ENCODE measurements around the gene DSE.

The DSE gene

DNA sequence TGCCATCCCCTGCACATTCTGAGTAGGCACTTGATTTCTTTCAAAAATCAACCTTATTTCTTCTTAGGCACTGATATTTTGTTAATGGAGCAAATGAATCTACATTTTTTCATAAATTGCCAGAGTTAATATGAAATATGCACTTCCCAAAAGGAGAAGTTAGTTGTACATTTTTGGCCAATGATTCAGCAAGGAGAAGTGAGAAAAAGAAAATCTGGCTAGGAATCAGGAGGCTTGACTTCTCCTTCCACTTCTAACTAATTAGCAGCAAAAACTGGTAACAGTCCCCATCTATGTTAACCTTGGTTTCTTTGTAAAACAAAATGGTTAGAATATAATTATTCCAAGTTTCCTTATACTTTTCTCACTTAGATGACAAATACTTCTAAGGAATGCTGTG lies 7.0 kb upstream of the DSE start:
- no peak for TF ChIP-seq CTCF (IDR thresholded peaks at IDR 0.05; ENCODE audit: borderline replicate concordance, insufficient read depth, low read depth, low read length)
- no peak overlapping the region for H3K4me3 ChIP-seq (ENCODE audit: low read depth, low read length)

GRCh38 chr6:116364321-116364720 lies 6.4 kb upstream of the DSE start:
- no peak for TF ChIP-seq CTCF (IDR thresholded peaks at IDR 0.05; ENCODE audit: borderline replicate concordance, insufficient read depth, low read depth, low read length)
- H3K4me3 ChIP-seq (ENCODE audit: low read depth, low read length): no peak overlapping the region

GRCh38 chr6:116365743-116366142 lies 5.0 kb upstream of the DSE start:
- no peak overlapping the region for H3K4me3 ChIP-seq (ENCODE audit: low read depth, low read length)
- no peak for TF ChIP-seq CTCF (IDR thresholded peaks at IDR 0.05; ENCODE audit: borderline replicate concordance, insufficient read depth, low read depth, low read length)

DNA sequence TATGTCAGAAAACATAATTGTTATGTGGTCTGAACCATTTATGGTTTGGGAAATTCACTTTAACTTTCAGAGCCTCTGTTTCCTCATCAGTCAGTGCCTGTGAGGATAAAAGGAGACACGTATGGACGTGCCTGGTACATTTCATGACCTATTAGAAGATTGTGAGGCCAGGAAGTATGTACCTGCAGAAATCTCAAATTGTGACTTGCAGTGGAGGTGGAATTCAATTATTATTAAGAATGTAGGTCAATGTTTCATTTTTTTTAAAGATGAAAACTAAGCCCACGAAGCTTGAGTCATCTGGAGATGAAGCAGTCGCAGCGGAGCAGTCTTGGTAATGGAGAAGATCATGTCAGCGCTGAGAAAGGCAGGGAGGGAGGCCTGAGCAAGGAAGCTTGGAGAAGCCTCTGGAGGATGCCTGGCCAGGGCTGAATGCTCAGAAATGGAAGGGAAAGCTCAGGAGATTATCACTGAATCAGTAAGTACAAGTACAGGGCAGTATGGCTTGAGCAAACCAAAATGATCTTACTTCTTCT lies 3.9 kb upstream of the DSE start:
- H3K4me3 ChIP-seq (ENCODE audit: low read depth, low read length): no peak overlapping the region
- no peak for TF ChIP-seq CTCF (IDR thresholded peaks at IDR 0.05; ENCODE audit: borderline replicate concordance, insufficient read depth, low read depth, low read length)

DNA sequence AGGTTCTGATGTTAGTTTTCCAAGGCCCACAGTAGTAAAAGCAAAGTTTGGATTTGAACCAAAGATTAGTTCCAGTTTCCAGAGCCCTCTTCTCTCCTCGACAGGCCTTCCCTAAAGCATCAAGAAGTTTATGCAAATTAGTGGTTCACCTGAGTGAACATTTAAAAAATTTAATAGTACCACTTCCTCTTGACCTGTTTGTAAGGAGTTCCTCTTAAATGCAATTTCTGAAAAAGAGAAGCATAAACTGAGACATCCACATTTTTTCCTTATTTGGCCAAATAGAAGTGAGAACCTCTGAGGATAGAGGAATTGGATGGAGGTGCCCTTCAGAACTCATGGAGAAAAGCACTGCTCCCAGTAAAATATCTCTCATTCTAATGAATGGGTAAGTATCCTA lies 1.2 kb upstream of the DSE start:
- H3K4me3 ChIP-seq (ENCODE audit: low read depth, low read length): no peak overlapping the region
- no peak for TF ChIP-seq CTCF (IDR thresholded peaks at IDR 0.05; ENCODE audit: borderline replicate concordance, insufficient read depth, low read depth, low read length)

GRCh38 chr6:116369964-116370759 lies 585 bp upstream of the DSE start:
- no peak for TF ChIP-seq CTCF (IDR thresholded peaks at IDR 0.05; ENCODE audit: borderline replicate concordance, insufficient read depth, low read depth, low read length)

More at GRCh38 chr6:116369964-116370759, 585 bp upstream of the DSE start:
- peak overlapping the region; percentile 83 for H3K4me3 ChIP-seq (ENCODE audit: low read depth, low read length)

Measured in GM12875 (cell line).